ENCODE measurements around the gene MYRFL.

GRCh38 chr12:69875416-69875935 is 50.4 kb downstream of the MYRFL start:
- TF ChIP-seq POLR2AphosphoS5 (IDR thresholded peaks at IDR 0.05) (no peak), EP300 (IDR thresholded peaks at IDR 0.05; ENCODE audit: low read depth) (no peak), POLR2A (IDR thresholded peaks at IDR 0.05) (no peak)
